H9 (cell line): ENCODE data around the gene ATG9B. TPM values are rescaled to one million over a fixed set of nuclear protein-coding genes. Genes with fewer than 3 reads are reported as not detected.

Source experiments
- DNase-seq: peaks from one replicate; pipeline ENCODE4 v3.0.0-alpha.2; 2017
- H2AFZ ChIP-seq: one replicate; pipeline ENCODE4 v1.6.1; 2013; ENCODE audit warnings: mild to moderate bottlenecking, low read length, control low read depth, moderate library complexity
- H2AK5ac ChIP-seq: 2 replicates; pipeline ENCODE4 v1.6.1; 2013; ENCODE audit warnings: low read length, control low read depth, mixed read lengths; ENCODE audit not compliant: insufficient read length
- H2BK120ac ChIP-seq: one replicate; pipeline ENCODE4 v1.6.1; 2013; ENCODE audit warnings: low read depth, mild to moderate bottlenecking, low read length, control low read depth, inconsistent platforms; ENCODE audit not compliant: poor library complexity, severe bottlenecking
- H2BK12ac ChIP-seq: 2 replicates; pipeline ENCODE4 v1.6.1; 2013; ENCODE audit warnings: low read length, control low read depth, mixed read lengths, low read depth; ENCODE audit not compliant: insufficient read length
- H2BK15ac ChIP-seq: 2 replicates; pipeline ENCODE4 v1.6.1; 2013; ENCODE audit warnings: low read depth, low read length, control low read depth
- H2BK20ac ChIP-seq: one replicate; pipeline ENCODE4 v1.6.1; 2013; ENCODE audit warnings: low read depth, mild to moderate bottlenecking, low read length, control low read depth, inconsistent platforms; ENCODE audit not compliant: poor library complexity, severe bottlenecking
- H2BK5ac ChIP-seq: 2 replicates; pipeline ENCODE4 v1.6.1; 2013; ENCODE audit warnings: low read length, control low read depth, mixed read lengths; ENCODE audit not compliant: insufficient read length
- H3K14ac ChIP-seq: 2 replicates; pipeline ENCODE4 v1.6.1; 2013; ENCODE audit warnings: low read length, control low read depth; ENCODE audit not compliant: insufficient read depth
- H3K18ac ChIP-seq: 2 replicates; pipeline ENCODE4 v1.6.1; 2013; ENCODE audit warnings: low read depth, mild to moderate bottlenecking, mixed read lengths, low read length, control low read depth; ENCODE audit not compliant: insufficient read length
- H3K23ac ChIP-seq: 2 replicates; pipeline ENCODE4 v1.6.1; 2013; ENCODE audit warnings: low read length, control low read depth, mixed read lengths, low read depth; ENCODE audit not compliant: insufficient read length
- H3K23me2 ChIP-seq: 2 replicates; pipeline ENCODE4 v1.6.1; 2013; ENCODE audit warnings: low read depth, mild to moderate bottlenecking, mixed read lengths, low read length, control low read depth; ENCODE audit not compliant: insufficient read length, poor library complexity, severe bottlenecking
- H3K27ac ChIP-seq: 2 replicates; pipeline ENCODE4 v1.5.1; 2013; ENCODE audit warnings: low read length, control low read depth, mixed read lengths, low read depth; ENCODE audit not compliant: insufficient read length
- H3K27me3 ChIP-seq: 2 replicates; pipeline ENCODE4 v1.6.1; 2013; ENCODE audit warnings: low read length, control low read depth, inconsistent platforms; ENCODE audit not compliant: insufficient read depth
- H3K4ac ChIP-seq: 2 replicates; pipeline ENCODE4 v1.6.1; 2013; ENCODE audit warnings: low read depth, mild to moderate bottlenecking, control low read depth, inconsistent platforms, low read length, moderate library complexity
- H3K4me1 ChIP-seq: 2 replicates; pipeline ENCODE4 v1.6.1; 2013; ENCODE audit warnings: low read length, control low read depth, inconsistent platforms; ENCODE audit not compliant: insufficient read depth
- H3K4me2 ChIP-seq: 2 replicates; pipeline ENCODE4 v1.6.1; 2013; ENCODE audit warnings: low read length, control low read depth, mixed read lengths; ENCODE audit not compliant: insufficient read length, insufficient read depth
- H3K56ac ChIP-seq: 2 replicates; pipeline ENCODE4 v1.6.1; 2013; ENCODE audit warnings: low read depth, mild to moderate bottlenecking, mixed read lengths, low read length, control low read depth; ENCODE audit not compliant: insufficient read length
- H3K79me1 ChIP-seq: 2 replicates; pipeline ENCODE4 v1.6.1; 2013; ENCODE audit warnings: low read depth, mild to moderate bottlenecking, moderate library complexity, low read length, control low read depth, inconsistent platforms; ENCODE audit not compliant: insufficient read depth, poor library complexity, severe bottlenecking
- H3K79me2 ChIP-seq: 2 replicates; pipeline ENCODE4 v1.6.1; 2013; ENCODE audit warnings: low read length, control low read depth, inconsistent platforms; ENCODE audit not compliant: insufficient read depth
- H3K9ac ChIP-seq: 2 replicates; pipeline ENCODE4 v1.6.1; 2013; ENCODE audit warnings: low read length, control low read depth, mixed read lengths; ENCODE audit not compliant: insufficient read length; ENCODE audit errors: extremely low read depth
- H3K9me3 ChIP-seq: one replicate; pipeline ENCODE4 v1.6.1; 2013; ENCODE audit warnings: low read depth, low read length, inconsistent platforms; ENCODE audit not compliant: control insufficient read depth
- H3T11ph ChIP-seq: one replicate; pipeline ENCODE4 v1.6.1; 2013; ENCODE audit warnings: mild to moderate bottlenecking, low read length, control low read depth, inconsistent platforms
- H4K20me1 ChIP-seq: one replicate; pipeline ENCODE4 v1.6.1; 2013; ENCODE audit not compliant: control insufficient read depth, insufficient read length, insufficient read depth
- H4K5ac ChIP-seq: 2 replicates; pipeline ENCODE4 v1.6.1; 2013; ENCODE audit warnings: low read depth, mild to moderate bottlenecking, mixed read lengths, low read length, control low read depth; ENCODE audit not compliant: insufficient read length
- H4K8ac ChIP-seq: replicated peaks from 2 replicates; pipeline ENCODE4 v1.6.1; 2013; ENCODE audit warnings: low read length, control low read depth, mixed read lengths, low read depth; ENCODE audit not compliant: insufficient read length
- H4K91ac ChIP-seq: 2 replicates; pipeline ENCODE4 v1.6.1; 2013; ENCODE audit warnings: low read depth, mild to moderate bottlenecking, moderate library complexity, mixed read lengths, low read length, control low read depth; ENCODE audit not compliant: insufficient read length
- H3K27ac Mint-ChIP-seq, 3 experiments: 2 replicates in 2 of 3; 3 replicates in 1 of 3; pipeline ENCODE4 v1.8.0; 2020 to 2021; ENCODE audit warnings: mixed read lengths in 3 of 3, mild to moderate bottlenecking in 1 of 3, moderate library complexity in 1 of 3
- H3K27me3 Mint-ChIP-seq: 2 replicates; pipeline ENCODE4 v1.8.0; 2021; ENCODE audit warnings: low read depth, mild to moderate bottlenecking, moderate library complexity, mixed read lengths
- H3K36me3 Mint-ChIP-seq, 3 experiments: 2 replicates in 2 of 3; 3 replicates in 1 of 3; pipeline ENCODE4 v1.8.0; 2020 to 2021; ENCODE audit warnings: low read depth in 3 of 3, mixed read lengths in 3 of 3; ENCODE audit not compliant: insufficient read depth in 1 of 3
- H3K4me1 Mint-ChIP-seq, 2 experiments: 2 replicates each; pipeline ENCODE4 v1.8.0; 2020; ENCODE audit warnings: mixed read lengths in 2 of 2
- H3K4me3 Mint-ChIP-seq, 2 experiments: 2 replicates in 1 of 2; 3 replicates in 1 of 2; pipeline ENCODE4 v1.8.0; 2020 to 2021; ENCODE audit warnings: mild to moderate bottlenecking in 2 of 2, mixed read lengths in 2 of 2, moderate library complexity in 1 of 2
- H3K9me3 Mint-ChIP-seq, 2 experiments: 2 replicates in 1 of 2; 3 replicates in 1 of 2; pipeline ENCODE4 v1.8.0; 2020; ENCODE audit warnings: mild to moderate bottlenecking in 2 of 2, mixed read lengths in 2 of 2, moderate library complexity in 1 of 2
- CTCF ChIP-seq: fragments of 200-600 bp; sonication (generic); conservative IDR thresholded peaks from 3 replicates; pipeline ENCODE4 v1.8.0; 2021; ENCODE audit warnings: antibody characterized with exemption, mild to moderate bottlenecking
- WGBS: extraction: QIAGEN DNeasy Blood & Tissue Kit; methylation state at CpG from one replicate; pipeline ENCODE4 v1.1.7; 2013; ENCODE audit warnings: missing lambda C conversion rate, low lambda C conversion rate, mixed read lengths; ENCODE audit not compliant: insufficient read length; ENCODE audit errors: extremely low coverage; 5-methylcytosine and 5-hydroxymethylcytosine counted together
- total RNA-seq: library from RNA; stranded (reverse); gene quantifications from 2 replicates; pipeline ENCODE4 v1.2.1, GENCODE V29; 2021

Gene ATG9B
- total RNA-seq, 1 experiment from 2014 or later = 1.5 TPM

GRCh38 chr7:150969475-150969874, 54.8 kb downstream of the ATG9B start:
- Histone ChIP-seq H3K79me2 (no peaks in the 10 kb centered on the region), H3K56ac (no peak overlapping the region), H2AK5ac (no peak overlapping the region), H3K27ac (no peak overlapping the region), H3K9me3 (no peaks in the 10 kb centered on the region), H3K4ac (no peak overlapping the region), H4K20me1 (no peaks in the 10 kb centered on the region), H4K8ac (no peak overlapping the region), H3K4me1 (no peaks in the 10 kb centered on the region), H3K23ac (no peak overlapping the region), H3K27me3 (no peaks in the 10 kb centered on the region), H3K23me2 (no peaks in the 10 kb centered on the region), H3T11ph (no peak overlapping the region), H2BK12ac (no peak overlapping the region), H2BK5ac (no peak overlapping the region), H3K79me1 (no peaks in the 10 kb centered on the region), H4K91ac (no peak overlapping the region), H3K4me2 (no peak overlapping the region), H4K5ac (no peak overlapping the region), H3K18ac (no peak overlapping the region), H3K14ac (no peak overlapping the region; the same call in 1 of the 2 replicates), H2BK120ac (no peak overlapping the region), H3K9ac (no peak overlapping the region), H2BK20ac (no peak overlapping the region), H2AFZ (no peak overlapping the region), H2BK15ac (no peak overlapping the region)
- DNase-seq = no peak
- TF ChIP-seq CTCF = no peak
- Mint-ChIP-seq H3K27ac (no peak overlapping the region; a peak in 2 of 7 replicates), H3K9me3 (no peaks in the 10 kb centered on the region), H3K27me3 (peaks cover 35% of the 10 kb centered on the region), H3K36me3 (peaks cover 0 to 3% (median 0%) of the 10 kb centered on the region in 3 experiments; a peak in 3 of 7 replicates), H3K4me3 (no peak overlapping the region), H3K4me1 (peaks cover 34 to 54% of the 10 kb centered on the region in 2 experiments)
- no CpG with 5 or more reads among the region's 7 CpGs for WGBS
